Measurements from ENCODE around the gene PIP5K1A.

DNA sequence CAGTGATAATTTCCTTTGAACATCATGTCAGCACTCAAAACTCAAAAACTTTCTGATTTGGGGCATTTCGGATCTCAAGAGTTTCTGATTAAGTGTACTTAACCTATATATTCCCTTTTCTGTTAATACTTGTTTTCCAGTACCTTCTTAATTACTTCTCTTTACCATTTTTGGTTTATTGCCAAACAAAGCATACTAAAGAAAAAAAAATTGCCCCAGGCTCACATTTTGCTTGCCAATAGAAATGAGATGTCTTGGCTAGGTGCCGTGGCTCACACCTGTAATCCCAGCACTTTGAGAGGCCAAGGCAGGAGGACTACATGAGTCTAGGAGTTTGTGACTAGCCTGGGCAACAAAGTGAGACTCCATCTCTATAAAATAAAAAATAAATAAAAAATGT is 61.0 kb downstream of the PIP5K1A start:
- TF ChIP-seq RARB (CRISPR knock-in tag; IDR thresholded peaks at IDR 0.05): no peak
- TF ChIP-seq, protein P1, sequence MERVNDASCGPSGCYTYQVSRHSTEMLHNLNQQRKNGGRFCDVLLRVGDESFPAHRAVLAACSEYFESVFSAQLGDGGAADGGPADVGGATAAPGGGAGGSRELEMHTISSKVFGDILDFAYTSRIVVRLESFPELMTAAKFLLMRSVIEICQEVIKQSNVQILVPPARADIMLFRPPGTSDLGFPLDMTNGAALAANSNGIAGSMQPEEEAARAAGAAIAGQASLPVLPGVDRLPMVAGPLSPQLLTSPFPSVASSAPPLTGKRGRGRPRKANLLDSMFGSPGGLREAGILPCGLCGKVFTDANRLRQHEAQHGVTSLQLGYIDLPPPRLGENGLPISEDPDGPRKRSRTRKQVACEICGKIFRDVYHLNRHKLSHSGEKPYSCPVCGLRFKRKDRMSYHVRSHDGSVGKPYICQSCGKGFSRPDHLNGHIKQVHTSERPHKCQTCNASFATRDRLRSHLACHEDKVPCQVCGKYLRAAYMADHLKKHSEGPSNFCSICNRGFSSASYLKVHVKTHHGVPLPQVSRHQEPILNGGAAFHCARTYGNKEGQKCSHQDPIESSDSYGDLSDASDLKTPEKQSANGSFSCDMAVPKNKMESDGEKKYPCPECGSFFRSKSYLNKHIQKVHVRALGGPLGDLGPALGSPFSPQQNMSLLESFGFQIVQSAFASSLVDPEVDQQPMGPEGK (CRISPR knock-in tag; IDR thresholded peaks at IDR 0.05; ENCODE audit: borderline replicate concordance): no peak
- TF ChIP-seq ZC3H10 (CRISPR knock-in tag; IDR thresholded peaks at IDR 0.05): no peak
- TF ChIP-seq ESRRG (CRISPR knock-in tag; IDR thresholded peaks at IDR 0.05): no peak
- no peak for TF ChIP-seq GLIS3 (CRISPR knock-in tag; IDR thresholded peaks at IDR 0.05)
- TF ChIP-seq, protein P2, sequence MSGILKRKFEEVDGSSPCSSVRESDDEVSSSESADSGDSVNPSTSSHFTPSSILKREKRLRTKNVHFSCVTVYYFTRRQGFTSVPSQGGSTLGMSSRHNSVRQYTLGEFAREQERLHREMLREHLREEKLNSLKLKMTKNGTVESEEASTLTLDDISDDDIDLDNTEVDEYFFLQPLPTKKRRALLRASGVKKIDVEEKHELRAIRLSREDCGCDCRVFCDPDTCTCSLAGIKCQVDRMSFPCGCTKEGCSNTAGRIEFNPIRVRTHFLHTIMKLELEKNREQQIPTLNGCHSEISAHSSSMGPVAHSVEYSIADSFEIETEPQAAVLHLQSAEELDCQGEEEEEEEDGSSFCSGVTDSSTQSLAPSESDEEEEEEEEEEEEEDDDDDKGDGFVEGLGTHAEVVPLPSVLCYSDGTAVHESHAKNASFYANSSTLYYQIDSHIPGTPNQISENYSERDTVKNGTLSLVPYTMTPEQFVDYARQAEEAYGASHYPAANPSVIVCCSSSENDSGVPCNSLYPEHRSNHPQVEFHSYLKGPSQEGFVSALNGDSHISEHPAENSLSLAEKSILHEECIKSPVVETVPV (CRISPR knock-in tag; IDR thresholded peaks at IDR 0.05): no peak
- no peak for TF ChIP-seq SNAI2 (CRISPR knock-in tag; IDR thresholded peaks at IDR 0.05)
- TF ChIP-seq ZNF70 (CRISPR knock-in tag; IDR thresholded peaks at IDR 0.05): no peak
- TF ChIP-seq CREB5 (CRISPR knock-in tag; IDR thresholded peaks at IDR 0.05; ENCODE audit: low read depth): no peak
- no peak for TF ChIP-seq ZNF8 (CRISPR knock-in tag; IDR thresholded peaks at IDR 0.05)
